Activated gamma-delta T cell (primary cell): ENCODE measurements around the gene GMDS.

ENCODE experiments used
- DNase-seq: peaks from one replicate; lab custom pipeline; 2025; lab: John Stamatoyannopoulos, UW

GMDS gene

GRCh38 chr6:2099870-2100269, 145.5 kb downstream of the GMDS start:
- DNase-seq, result no peak

GRCh38 chr6:2097464-2097863, 147.9 kb downstream of the GMDS start:
- DNase-seq, result no peak

- no peak for DNase-seq
Observed at GRCh38 chr6:2094642-2095041, 150.8 kb downstream of the GMDS start.

- no peak for DNase-seq
Observed at GRCh38 chr6:2086326-2086965, 159.0 kb downstream of the GMDS start.

GRCh38 chr6:2085657-2086056, 159.7 kb downstream of the GMDS start:
- no peak for DNase-seq

GRCh38 chr6:2081155-2082138, 164.0 kb downstream of the GMDS start:
- DNase-seq, result no peak

GRCh38 chr6:2078888-2079287, 166.5 kb downstream of the GMDS start:
- no peak for DNase-seq

- DNase-seq, result no peak
Observed at GRCh38 chr6:2077826-2078225, 167.6 kb downstream of the GMDS start.

- no peak for DNase-seq
Observed at GRCh38 chr6:2073476-2073875, 171.9 kb downstream of the GMDS start.

- DNase-seq, result no peak
Observed at GRCh38 chr6:2072453-2072852, 173.0 kb downstream of the GMDS start.

- DNase-seq, result no peak
Observed at GRCh38 chr6:2063547-2063946, 181.9 kb downstream of the GMDS start.

- DNase-seq, result no peak
Observed at GRCh38 chr6:2061880-2062279, 183.5 kb downstream of the GMDS start.

GRCh38 chr6:2055911-2056310, 189.5 kb downstream of the GMDS start:
- no peak for DNase-seq

GRCh38 chr6:2055143-2055542, 190.3 kb downstream of the GMDS start:
- DNase-seq, result no peak

GRCh38 chr6:2054516-2055067, 190.8 kb downstream of the GMDS start:
- DNase-seq, result no peak

GRCh38 chr6:2053691-2054090, 191.7 kb downstream of the GMDS start:
- no peak for DNase-seq

- no peak for DNase-seq
Observed at GRCh38 chr6:2047855-2048254, 197.6 kb downstream of the GMDS start.

- DNase-seq, result no peak
Observed at GRCh38 chr6:2044192-2044591, 201.2 kb downstream of the GMDS start.

- no peak for DNase-seq
Observed at GRCh38 chr6:2042956-2043648, 202.3 kb downstream of the GMDS start.

- DNase-seq, result no peak
Observed at GRCh38 chr6:2038092-2038491, 207.3 kb downstream of the GMDS start.

- DNase-seq, result no peak
Observed at GRCh38 chr6:2037237-2037926, 208.0 kb downstream of the GMDS start.

GRCh38 chr6:2036710-2037023, 208.7 kb downstream of the GMDS start:
- no peak for DNase-seq
